IMR-90 (cell line): ENCODE results near the gene NPAS3.

ENCODE experiments used
- BHLHE40 ChIP-seq: fragments of 150-350 bp; IDR thresholded peaks from 2 replicates; pipeline ENCODE4 v1.6.1; 2016; ENCODE audit warnings: mild to moderate bottlenecking, low read depth, low read length
- CEBPB ChIP-seq: IDR thresholded peaks from 2 replicates; pipeline ENCODE4 v1.6.1; 2012; ENCODE audit warnings: low read depth, low read length, improper control_type of control experiment
- CHD1 ChIP-seq: IDR thresholded peaks from 2 replicates; pipeline ENCODE4 v1.6.1; 2012; ENCODE audit warnings: low read depth, low read length, improper control_type of control experiment
- CTCF ChIP-seq: conservative IDR thresholded peaks from 2 replicates; pipeline ENCODE4 v1.5.1; 2012; ENCODE audit warnings: mild to moderate bottlenecking, low read depth, low read length, improper control_type of control experiment
- MAFK ChIP-seq: IDR thresholded peaks from 2 replicates; pipeline ENCODE4 v1.6.1; 2012; ENCODE audit warnings: low read depth, low read length, improper control_type of control experiment
- MAZ ChIP-seq: IDR thresholded peaks from 2 replicates; pipeline ENCODE4 v1.6.1; 2012; ENCODE audit warnings: low read depth, mild to moderate bottlenecking, low read length, improper control_type of control experiment, moderate library complexity, borderline replicate concordance
- MXI1 ChIP-seq: IDR thresholded peaks from 2 replicates; pipeline ENCODE4 v1.6.1; 2012; ENCODE audit warnings: low read depth, mild to moderate bottlenecking, low read length, moderate library complexity, borderline replicate concordance
- POLR2A ChIP-seq: IDR thresholded peaks from 2 replicates; pipeline ENCODE4 v1.6.1; 2012; ENCODE audit warnings: mild to moderate bottlenecking, low read depth, low read length
- RFX5 ChIP-seq: IDR thresholded peaks from 2 replicates; pipeline ENCODE4 v1.8.0; 2012; ENCODE audit warnings: low read depth, mild to moderate bottlenecking, low read length, moderate library complexity
- SMC3 ChIP-seq: fragments of 150-350 bp; IDR thresholded peaks from 2 replicates; pipeline ENCODE4 v1.6.1; 2016; ENCODE audit warnings: low read depth, mild to moderate bottlenecking, antibody characterized with exemption, low read length, moderate library complexity
- USF2 ChIP-seq: fragments of 150-350 bp; IDR thresholded peaks from 2 replicates; pipeline ENCODE4 v1.6.1; 2017; ENCODE audit warnings: mild to moderate bottlenecking, antibody characterized with exemption, low read length, low read depth

GRCh38 chr14:33110737-33111443, 172.2 kb downstream of the NPAS3 start:
- TF ChIP-seq RFX5 (no peak), CTCF (no peak), MAZ (no peak), USF2 (no peak), POLR2A (no peak), MAFK (no peak), CEBPB (no peak), SMC3 (no peak), MXI1 (no peak), CHD1 (no peak), BHLHE40 (no peak)
